Natural killer cell treated with Interleukin-12 subunit alpha and Interleukin-12 subunit beta and Interleukin-15 and Interleukin-18, amount 100 ng/mL, for 72 hours (primary cell): ENCODE measurements around the gene AKR1C1. TPM values are rescaled to one million over a fixed set of nuclear protein-coding genes. Genes with fewer than 3 reads are reported as not detected.
A peak's percentile ranks its signal among the peaks of the same experiment; 100 is the strongest.
"Not testable (repeated sequence)": the region's sequence is repeated elsewhere in the genome, so short reads cannot be mapped to it uniquely, and the experiment has no call there.

Source experiments
- ATAC-seq, 2 donors: fragments of 150-1000 bp; cut with Tn5 transposase in 1 of 2; sonication (Bioruptor Pico), chemical (Tn5 transposase) in 1 of 2; 2 replicates each; pipeline ENCODE4 v1.10.0; 2021
- DNase-seq: peaks from one replicate; pipeline ENCODE4 v3.0.0; 2022; ENCODE audit warnings: low spot score
- H3K27ac Mint-ChIP-seq, 2 donors: 1 replicate in 1 of 2; 2 replicates in 1 of 2; pipeline ENCODE4 v1.8.0; 2022; ENCODE audit warnings: mixed read lengths in 2 of 2, mild to moderate bottlenecking in 1 of 2, moderate library complexity in 1 of 2
- H3K27me3 Mint-ChIP-seq, 2 donors: 1 replicate in 1 of 2; 2 replicates in 1 of 2; pipeline ENCODE4 v1.8.0; 2022; ENCODE audit warnings: mixed read lengths in 2 of 2
- H3K36me3 Mint-ChIP-seq: one replicate; pipeline ENCODE4 v1.8.0; 2022; ENCODE audit warnings: mixed read lengths
- H3K4me1 Mint-ChIP-seq, 2 donors: 1 replicate in 1 of 2; 2 replicates in 1 of 2; pipeline ENCODE4 v1.8.0; 2022; ENCODE audit warnings: low read depth in 2 of 2, mixed read lengths in 2 of 2, mild to moderate bottlenecking in 1 of 2
- H3K4me3 Mint-ChIP-seq: one replicate; pipeline ENCODE4 v1.8.0; 2022; ENCODE audit warnings: mixed read lengths
- H3K9me3 Mint-ChIP-seq: 2 replicates; pipeline ENCODE4 v1.8.0; 2022; ENCODE audit warnings: mixed read lengths
- total RNA-seq, 2 donors: library from RNA; stranded (reverse); gene quantifications; one replicate each; pipeline ENCODE4 v1.2.3, GENCODE V29; 2022

AKR1C1 gene
- total RNA-seq: 1 to 10 TPM in 1 of 2 donors, under 1 TPM in 1; 0.28 to 1.0 TPM

DNA sequence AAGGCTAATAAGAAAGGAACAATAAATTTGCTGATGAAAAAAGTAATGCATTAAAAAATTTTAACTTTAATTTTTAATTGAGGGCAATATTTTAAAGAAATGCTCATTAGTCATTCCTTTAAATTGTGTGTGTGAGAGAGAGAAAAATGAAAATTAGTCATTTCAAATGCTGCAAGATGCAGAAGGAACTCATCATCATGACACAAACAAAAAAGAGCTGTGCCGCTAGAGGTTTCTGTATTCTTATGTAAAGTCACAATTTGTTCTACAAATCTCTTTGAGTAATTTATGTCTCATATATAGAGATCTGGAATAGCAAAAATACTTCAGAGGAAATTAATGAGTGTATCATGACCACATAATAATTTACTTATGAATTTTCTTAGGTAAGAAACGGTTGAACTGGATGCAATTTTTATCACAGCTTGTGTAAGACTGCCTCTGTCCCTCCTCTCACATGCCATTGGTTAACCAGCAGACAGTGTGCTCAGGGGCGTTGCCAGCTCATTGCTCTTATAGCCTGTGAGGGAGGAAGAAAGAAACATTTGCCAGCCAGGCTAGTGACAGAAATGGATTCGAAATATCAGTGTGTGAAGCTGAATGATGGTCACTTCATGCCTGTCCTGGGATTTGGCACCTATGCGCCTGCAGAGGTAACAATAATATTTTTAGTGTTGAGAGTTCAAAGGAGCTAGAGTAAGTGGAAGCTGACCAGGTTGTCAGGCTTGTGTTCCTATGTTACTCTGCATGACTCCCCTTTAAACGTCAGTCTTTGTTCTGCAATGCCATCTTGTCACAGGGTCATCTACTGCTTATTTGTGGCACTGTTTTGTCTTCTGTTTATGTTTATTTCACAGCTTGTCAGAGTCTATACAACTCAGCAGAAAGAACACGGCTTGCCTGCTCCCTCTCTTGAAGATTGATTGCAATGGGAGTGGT, at the start of gene AKR1C1:
TSS of gene AKR1C1 (plus strand) at position 540 of the 939 bp plus-strand sequence. CDS start at position 570, 30 bp downstream.
- not testable (repeated sequence) for H3K4me1 Mint-ChIP-seq, H3K27me3 Mint-ChIP-seq, H3K27ac Mint-ChIP-seq, H3K4me3 Mint-ChIP-seq, DNase-seq, H3K36me3 Mint-ChIP-seq, H3K9me3 Mint-ChIP-seq, ATAC-seq

DNA sequence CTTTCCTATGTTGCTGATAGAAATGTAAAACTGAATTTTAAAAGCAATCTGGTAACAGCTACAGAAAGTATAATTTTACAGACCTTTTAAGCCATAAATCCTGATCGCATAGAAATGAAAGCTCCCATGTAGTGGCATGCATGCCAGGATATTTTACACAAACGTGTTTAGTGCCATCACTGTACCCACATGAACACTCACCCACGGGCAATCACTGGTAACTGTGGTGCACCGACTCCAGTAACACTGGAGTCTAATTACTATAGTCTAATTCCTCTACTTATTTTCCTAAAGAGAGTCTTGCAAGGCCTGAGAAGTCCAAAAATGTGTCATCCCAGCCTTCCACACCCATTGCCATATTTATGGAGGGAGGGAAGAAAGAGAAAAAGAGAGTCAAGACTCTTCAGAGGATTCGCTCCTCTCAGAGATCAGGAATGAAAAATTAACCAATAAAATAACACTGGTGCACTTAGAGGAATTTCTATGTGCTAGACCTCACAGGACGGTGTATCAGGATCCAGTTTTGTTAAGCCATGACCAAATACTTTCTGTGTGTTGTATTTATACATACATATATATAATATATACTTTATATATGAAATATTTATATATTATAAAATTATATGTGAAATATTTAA, 48.9 kb upstream of the AKR1C1 start:
- peaks cover 0 to 5% of the 10 kb centered on the region in 2 donors for H3K27me3 Mint-ChIP-seq
- no peaks in the 10 kb centered on the region for H3K36me3 Mint-ChIP-seq
- no peak overlapping the region for H3K27ac Mint-ChIP-seq
- no peak overlapping the region for H3K4me3 Mint-ChIP-seq
- DNase-seq (no peak), ATAC-seq (no peak)
- H3K4me1 Mint-ChIP-seq: no peaks in the 10 kb centered on the region
- H3K9me3 Mint-ChIP-seq: no peaks in the 10 kb centered on the region

DNA sequence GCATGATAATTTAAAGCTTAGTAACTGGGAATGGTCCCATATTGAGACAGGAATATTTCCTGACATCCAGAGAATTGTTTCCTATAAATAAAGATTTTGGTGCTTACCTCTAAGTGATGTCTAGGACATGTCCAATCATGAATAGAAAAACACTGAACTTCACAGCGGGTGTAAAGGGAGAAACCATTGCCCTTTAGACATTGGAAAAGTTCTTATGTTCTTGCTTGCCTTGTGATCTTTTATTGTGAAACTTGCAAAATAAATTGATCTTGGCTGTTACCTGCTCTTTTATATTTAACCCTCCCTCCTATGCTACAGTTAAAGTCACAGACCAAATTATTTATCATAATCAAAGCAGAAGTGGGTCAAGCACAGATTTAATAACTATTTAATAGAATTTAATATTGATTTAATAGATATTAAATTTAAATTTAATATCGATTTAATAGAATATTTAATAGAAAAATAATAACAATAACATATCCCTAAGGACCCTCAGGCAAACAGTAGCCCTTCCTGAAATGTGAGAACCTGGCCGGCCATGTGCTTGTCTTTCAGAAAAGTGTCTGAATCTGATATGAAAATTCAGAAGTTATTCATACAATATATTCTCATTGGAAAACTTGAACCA, 47.0 kb upstream of the AKR1C1 start:
- H3K27ac Mint-ChIP-seq: no peak overlapping the region
- H3K4me3 Mint-ChIP-seq: no peak overlapping the region
- H3K27me3 Mint-ChIP-seq: peaks cover 0 to 5% of the 10 kb centered on the region in 2 donors
- H3K9me3 Mint-ChIP-seq: no peaks in the 10 kb centered on the region
- DNase-seq: no peak
- ATAC-seq: no peak
- H3K36me3 Mint-ChIP-seq: no peaks in the 10 kb centered on the region
- no peaks in the 10 kb centered on the region for H3K4me1 Mint-ChIP-seq

DNA sequence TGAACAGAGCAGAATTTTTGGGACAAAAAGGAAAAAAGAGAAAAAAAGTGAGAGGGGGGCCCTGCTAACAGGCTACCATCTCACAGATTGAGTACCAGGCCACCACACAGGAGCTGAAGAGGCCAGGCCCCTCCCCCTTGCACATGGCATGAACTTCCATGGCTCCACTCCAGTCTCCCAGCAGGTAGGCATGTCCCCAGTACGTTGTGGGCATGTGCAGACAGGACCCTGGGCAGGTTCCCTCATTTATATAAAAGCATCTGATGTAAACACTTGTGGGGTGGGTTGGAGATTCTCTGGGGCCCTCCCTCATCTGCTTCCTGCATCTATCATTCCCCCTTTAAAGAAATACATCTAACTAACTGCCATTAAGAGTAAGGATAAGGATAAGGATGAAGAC, 45.0 kb upstream of the AKR1C1 start:
- Mint-ChIP-seq H3K27me3 (peaks cover 0 to 9% of the 10 kb centered on the region in 2 donors), H3K4me3 (no peak overlapping the region), H3K36me3 (no peaks in the 10 kb centered on the region), H3K9me3 (no peaks in the 10 kb centered on the region), H3K4me1 (no peaks in the 10 kb centered on the region), H3K27ac (no peak overlapping the region)
- DNase-seq (no peak), ATAC-seq (no peak)

DNA sequence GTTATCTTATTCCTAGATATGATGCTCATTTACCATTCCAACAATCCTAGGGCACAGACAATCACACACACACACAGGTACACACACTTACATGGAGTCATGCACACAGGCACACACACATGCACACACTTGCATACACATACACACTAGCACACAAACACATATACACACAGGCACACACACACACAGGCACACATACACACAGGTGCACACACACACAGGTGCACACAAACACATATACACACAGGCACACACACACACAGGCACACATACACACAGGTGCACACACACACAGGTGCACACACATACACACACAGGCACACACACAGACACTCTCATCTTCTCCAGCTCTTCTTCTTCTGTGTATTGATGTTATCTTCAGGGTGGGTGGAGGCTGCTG, 38.7 kb upstream of the AKR1C1 start:
- H3K27me3 Mint-ChIP-seq: peaks cover 6 to 23% of the 10 kb centered on the region in 2 donors
- H3K4me1 Mint-ChIP-seq, DNase-seq, ATAC-seq, H3K27ac Mint-ChIP-seq, H3K4me3 Mint-ChIP-seq: not testable (repeated sequence)
- H3K36me3 Mint-ChIP-seq: peaks cover 15% of the 10 kb centered on the region
- H3K9me3 Mint-ChIP-seq: peaks cover 11% of the 10 kb centered on the region

DNA sequence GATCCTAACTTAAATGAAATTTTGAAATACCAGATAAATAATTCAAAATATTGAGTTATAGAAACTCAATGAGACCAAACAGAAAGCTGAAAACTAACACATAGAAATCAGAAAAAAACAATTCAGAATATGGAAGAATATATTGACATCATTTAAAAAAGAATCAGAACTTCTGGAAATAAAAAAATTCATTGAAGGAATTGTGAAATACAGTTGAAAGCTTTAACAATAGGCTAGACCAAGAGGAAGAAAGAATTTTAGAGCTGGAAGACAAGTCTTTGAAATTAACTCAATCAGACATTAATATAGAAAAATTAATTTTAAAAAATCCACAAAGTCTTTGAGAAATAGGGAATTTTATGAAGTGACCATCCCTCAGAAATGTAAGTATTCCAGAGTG, 36.8 kb upstream of the AKR1C1 start:
- no peak for DNase-seq
- Mint-ChIP-seq H3K36me3 (peaks cover 19% of the 10 kb centered on the region), H3K4me1 (no peaks in the 10 kb centered on the region), H3K4me3 (no peak overlapping the region), H3K27ac (no peak overlapping the region), H3K9me3 (peaks cover 11% of the 10 kb centered on the region), H3K27me3 (peaks cover 6 to 32% of the 10 kb centered on the region in 2 donors)
- no peak for ATAC-seq

DNA sequence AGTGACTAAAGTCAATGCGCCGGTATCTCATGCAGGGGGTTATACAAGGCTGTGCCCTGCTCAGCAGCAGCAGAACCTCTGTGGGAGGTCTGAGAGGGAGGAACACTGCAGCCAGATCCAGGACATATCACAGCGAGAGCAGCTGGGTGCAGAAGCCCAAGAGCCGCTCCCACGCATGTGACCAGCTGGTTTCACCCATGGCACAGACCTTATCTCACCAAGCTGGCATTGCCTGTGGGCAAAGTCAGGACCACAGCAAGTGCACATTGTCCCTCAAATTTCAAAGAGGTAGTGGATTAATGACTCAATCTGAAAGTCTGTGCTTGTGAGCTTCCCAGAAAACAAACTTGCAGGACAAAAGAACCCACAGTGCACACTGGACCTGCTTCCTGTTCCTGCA, 31.6 kb upstream of the AKR1C1 start:
- Mint-ChIP-seq H3K27ac (no peak overlapping the region), H3K4me3 (no peak overlapping the region), H3K27me3 (peaks cover 0 to 37% of the 10 kb centered on the region in 2 donors), H3K4me1 (no peaks in the 10 kb centered on the region), H3K36me3 (peaks cover 12% of the 10 kb centered on the region), H3K9me3 (peaks cover 3% of the 10 kb centered on the region)
- DNase-seq: no peak
- peak in 1 of 2 donors; percentile 13 for ATAC-seq

DNA sequence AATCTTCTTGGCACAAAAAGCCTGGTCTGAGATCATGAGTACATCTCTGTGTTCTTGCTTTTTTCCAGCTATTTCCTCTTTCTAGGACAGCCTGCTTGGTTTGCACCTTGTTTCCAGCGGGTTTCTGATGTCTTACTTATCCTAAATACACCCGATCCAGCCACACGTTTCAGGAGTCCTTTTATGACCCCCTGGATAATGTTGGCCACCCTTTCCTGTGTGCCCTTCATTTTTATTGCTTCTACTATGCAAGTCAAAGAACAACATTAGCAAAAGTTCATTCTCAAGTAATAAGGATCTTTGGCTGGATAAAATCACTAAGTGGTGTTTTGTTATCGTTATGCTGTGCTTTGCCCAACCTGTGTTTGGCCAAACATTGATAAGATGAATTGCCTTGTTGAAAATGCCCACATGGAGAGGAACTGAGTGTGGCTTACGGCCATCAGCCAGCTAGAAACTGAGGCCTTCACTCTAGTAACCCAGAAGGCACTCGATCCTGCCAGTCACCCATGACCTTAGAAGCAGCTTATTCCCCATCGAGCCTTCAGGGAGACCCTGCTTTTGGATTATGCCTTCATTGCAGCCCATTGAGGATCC, 28.7 kb upstream of the AKR1C1 start:
- Mint-ChIP-seq H3K27me3 (peaks cover 2 to 39% of the 10 kb centered on the region in 2 donors), H3K4me3 (no peak overlapping the region), H3K4me1 (no peaks in the 10 kb centered on the region), H3K36me3 (peaks cover 4% of the 10 kb centered on the region), H3K9me3 (no peaks in the 10 kb centered on the region), H3K27ac (no peak overlapping the region)
- DNase-seq: no peak
- ATAC-seq: no peak

DNA sequence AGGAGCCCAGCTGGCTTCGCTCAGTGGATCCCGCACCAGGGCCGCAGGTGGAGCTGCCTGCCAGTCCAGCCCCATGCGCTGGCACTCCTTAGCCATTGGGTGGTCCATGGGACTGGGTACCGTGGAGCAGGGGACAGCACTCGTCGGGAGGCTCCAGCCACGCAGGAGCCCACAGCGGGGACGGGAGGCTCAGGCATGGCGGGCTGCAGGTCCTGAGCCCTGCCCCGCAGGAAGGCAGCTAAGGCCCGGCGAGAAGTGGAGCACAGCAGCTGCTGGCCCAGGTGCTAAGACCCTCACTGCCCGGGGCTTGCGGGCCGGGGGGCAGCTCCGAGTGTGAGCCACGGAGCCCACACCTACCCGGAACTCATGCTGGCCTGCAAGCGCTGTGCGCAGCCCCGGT, 25.9 kb upstream of the AKR1C1 start:
- peaks cover 0 to 3% of the 10 kb centered on the region in 2 donors for H3K4me1 Mint-ChIP-seq
- H3K27ac Mint-ChIP-seq: no peak overlapping the region
- ATAC-seq: no peak
- no peaks in the 10 kb centered on the region for H3K36me3 Mint-ChIP-seq
- H3K9me3 Mint-ChIP-seq: no peaks in the 10 kb centered on the region
- H3K27me3 Mint-ChIP-seq: peaks cover 5 to 30% of the 10 kb centered on the region in 2 donors
- H3K4me3 Mint-ChIP-seq: no peak overlapping the region
- DNase-seq: no peak

DNA sequence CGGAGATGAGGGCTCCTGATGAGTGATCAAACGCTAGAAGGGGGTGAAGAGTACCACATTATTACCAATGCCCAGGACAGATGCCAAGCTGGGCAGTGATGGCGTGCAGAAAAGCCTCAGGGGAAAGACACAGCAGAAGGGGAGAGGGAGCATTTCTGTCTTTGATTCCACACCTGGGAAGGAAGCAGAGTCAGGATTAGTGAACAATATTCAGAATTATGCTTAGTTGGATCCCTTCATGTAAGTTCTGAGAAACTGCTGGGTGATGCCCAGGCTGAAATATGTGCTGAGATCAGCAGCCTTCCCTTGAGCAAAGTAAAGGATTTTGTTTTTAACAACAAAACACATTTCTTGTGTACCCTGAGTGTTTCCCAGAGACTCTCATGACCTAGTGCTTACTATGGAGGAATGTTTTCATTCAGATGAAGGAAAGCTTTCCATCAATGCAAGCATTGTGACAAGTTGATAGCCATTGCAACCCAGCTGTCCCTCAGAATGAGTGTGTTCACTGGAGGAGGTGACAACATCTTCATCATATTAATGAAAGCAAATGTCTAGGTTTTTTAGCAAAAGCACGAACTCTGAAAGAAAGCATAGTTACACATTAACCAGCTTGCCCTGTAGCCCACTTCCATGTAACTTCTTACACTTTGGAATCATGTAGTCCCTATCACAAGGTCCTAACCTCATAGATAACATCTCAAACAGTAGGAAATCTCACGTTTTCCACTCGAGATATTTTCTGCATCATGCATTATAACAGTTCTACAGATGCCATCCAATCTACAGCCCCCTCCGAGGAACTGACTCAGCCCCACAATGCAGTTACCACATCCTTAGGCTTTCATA, 23.8 kb upstream of the AKR1C1 start:
- no peak for DNase-seq
- H3K36me3 Mint-ChIP-seq: no peaks in the 10 kb centered on the region
- H3K4me3 Mint-ChIP-seq: no peak overlapping the region
- no peaks in the 10 kb centered on the region for H3K9me3 Mint-ChIP-seq
- peaks cover 0 to 3% of the 10 kb centered on the region in 2 donors for H3K4me1 Mint-ChIP-seq
- H3K27ac Mint-ChIP-seq: no peak overlapping the region
- ATAC-seq: no peak
- peaks cover 5 to 33% of the 10 kb centered on the region in 2 donors for H3K27me3 Mint-ChIP-seq

DNA sequence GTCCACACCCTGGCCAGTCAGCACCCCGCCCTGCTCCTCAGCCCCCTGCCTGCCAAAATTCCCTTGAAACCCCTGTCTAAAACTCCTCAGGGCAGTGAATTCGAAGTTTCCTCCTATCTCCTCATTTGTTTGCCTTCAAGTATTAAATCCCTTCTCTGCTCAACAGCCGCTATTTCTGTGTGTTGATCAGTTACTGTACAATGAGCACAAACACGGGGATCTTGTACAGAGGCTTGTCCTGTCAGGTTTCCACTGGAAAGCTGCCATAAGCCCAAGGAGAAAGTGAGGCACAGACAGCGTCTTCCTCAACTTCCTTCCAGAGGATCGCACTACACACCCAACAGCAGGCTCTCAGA, 23.2 kb upstream of the AKR1C1 start:
- not testable (repeated sequence) for ATAC-seq, DNase-seq, H3K4me3 Mint-ChIP-seq, H3K4me1 Mint-ChIP-seq, H3K36me3 Mint-ChIP-seq, H3K9me3 Mint-ChIP-seq, H3K27ac Mint-ChIP-seq
- peaks cover 5 to 32% of the 10 kb centered on the region in 2 donors for H3K27me3 Mint-ChIP-seq

DNA sequence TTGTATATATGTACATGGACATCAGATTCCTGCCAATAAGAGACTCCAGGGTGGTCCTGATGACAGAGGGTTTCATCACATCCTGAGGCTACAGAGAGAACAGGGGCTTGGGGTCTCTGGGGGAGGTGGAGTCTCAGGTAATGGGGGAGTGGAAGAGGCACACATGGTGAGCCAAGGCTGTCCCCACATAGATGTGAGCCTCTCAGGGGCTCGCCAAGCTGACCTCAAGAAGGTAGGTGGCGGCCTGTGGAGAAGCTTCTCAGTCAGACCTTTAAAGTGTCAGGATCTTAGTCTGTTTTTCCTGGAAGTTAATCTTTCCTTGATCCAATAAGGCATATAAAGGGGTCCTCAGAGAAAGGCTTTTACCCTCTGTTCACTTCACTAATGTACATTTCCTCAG, 22.3 kb upstream of the AKR1C1 start:
- not testable (repeated sequence) for DNase-seq, H3K9me3 Mint-ChIP-seq, H3K27ac Mint-ChIP-seq, H3K4me3 Mint-ChIP-seq, H3K4me1 Mint-ChIP-seq, H3K36me3 Mint-ChIP-seq
- peak in 1 of 2 donors; percentile 17 for ATAC-seq
- peaks cover 5 to 23% of the 10 kb centered on the region in 2 donors for H3K27me3 Mint-ChIP-seq
